HepG2 (cell line): Measurements from ENCODE around the gene LAMTOR2. TPM values are rescaled to one million over a fixed set of nuclear protein-coding genes. Genes with fewer than 3 reads are reported as not detected.

Source experiments
- ARNT2 ChIP-seq: sonication (generic); formaldehyde crosslinking; IDR thresholded peaks from 2 replicates; pipeline ENCODE4 v1.8.0; 2022; ENCODE audit warnings: mild to moderate bottlenecking, low read depth, missing genetic modification reagents, moderate library complexity
- EHMT2 ChIP-seq: fragments of 200-600 bp; sonication (generic); IDR thresholded peaks from 2 replicates; pipeline ENCODE4 v1.7.0; 2017; ENCODE audit warnings: antibody characterized with exemption, low read depth, low read length, borderline replicate concordance
- FOXJ3 ChIP-seq: sonication (generic); formaldehyde crosslinking; IDR thresholded peaks from 2 replicates; pipeline ENCODE4 v1.4.0; 2020; ENCODE audit warnings: missing genetic modification reagents, mild to moderate bottlenecking, borderline replicate concordance
- GLMP ChIP-seq: sonication (generic); formaldehyde crosslinking; IDR thresholded peaks from 2 replicates; pipeline ENCODE4 v1.9.0; 2021; ENCODE audit warnings: missing genetic modification reagents, mild to moderate bottlenecking, borderline replicate concordance
- IRF2 ChIP-seq: IDR thresholded peaks from 2 replicates; pipeline ENCODE4 v1.6.1; 2018; ENCODE audit warnings: missing genetic modification reagents, missing compliant biosample characterization
- JUN ChIP-seq: sonication (generic); formaldehyde crosslinking; IDR thresholded peaks from 2 replicates; pipeline ENCODE4 v1.4.0; 2020; ENCODE audit warnings: mild to moderate bottlenecking, missing genetic modification reagents
- KDM2A ChIP-seq: sonication (generic); formaldehyde crosslinking; IDR thresholded peaks from 2 replicates; pipeline ENCODE4 v1.4.0; 2020; ENCODE audit warnings: low read depth, missing genetic modification reagents, borderline replicate concordance
- MAFK ChIP-seq, 2 experiments: IDR thresholded peaks in 1 of 2; conservative IDR thresholded peaks in 1 of 2; 2 replicates each; pipeline ENCODE4 v1.6.1; 2011; ENCODE audit warnings: improper control_type of control experiment in 2 of 2, low read length in 2 of 2
- MIER3 ChIP-seq: IDR thresholded peaks from 2 replicates; pipeline ENCODE4 v1.6.1; 2016; ENCODE audit warnings: missing compliant biosample characterization, borderline replicate concordance
- PHF21A ChIP-seq: sonication (generic); formaldehyde crosslinking; IDR thresholded peaks from 2 replicates; pipeline ENCODE4 v1.5.0; 2020; ENCODE audit warnings: mild to moderate bottlenecking, missing genetic modification reagents
- REXO4 ChIP-seq: sonication (generic); formaldehyde crosslinking; IDR thresholded peaks from 2 replicates; pipeline ENCODE4 v1.8.0; 2022; ENCODE audit warnings: missing genetic modification reagents, mild to moderate bottlenecking, borderline replicate concordance
- RNF2 ChIP-seq: fragments of 450-650 bp; conservative IDR thresholded peaks from 2 replicates; pipeline ENCODE4 v1.6.1; 2016; ENCODE audit warnings: low read depth
- SMAD9 ChIP-seq: sonication (generic); formaldehyde crosslinking; IDR thresholded peaks from 2 replicates; pipeline ENCODE4 v1.5.1; 2020; ENCODE audit warnings: mild to moderate bottlenecking, missing genetic modification reagents
- SMC3 ChIP-seq: IDR thresholded peaks from 2 replicates; pipeline ENCODE4 v1.6.1; 2011; ENCODE audit warnings: low read length, improper control_type of control experiment
- SNAPC4 ChIP-seq: sonication (generic); formaldehyde crosslinking; IDR thresholded peaks from 2 replicates; pipeline ENCODE4 v1.4.0; 2020; ENCODE audit warnings: mild to moderate bottlenecking, missing genetic modification reagents
- TBX3 ChIP-seq: fragments of 450-650 bp; IDR thresholded peaks from 2 replicates; pipeline ENCODE4 v1.6.1; 2017; ENCODE audit warnings: antibody characterized with exemption, mild to moderate bottlenecking, inconsistent platforms, borderline replicate concordance
- THAP8 ChIP-seq: sonication (generic); formaldehyde crosslinking; IDR thresholded peaks from 2 replicates; pipeline ENCODE4 v1.5.1; 2020; ENCODE audit warnings: missing genetic modification reagents, mild to moderate bottlenecking, borderline replicate concordance
- ZBTB7A ChIP-seq: sonication (generic); formaldehyde crosslinking; IDR thresholded peaks from 2 replicates; pipeline ENCODE4 v1.8.0; 2022; ENCODE audit warnings: mild to moderate bottlenecking, missing genetic modification reagents
- ZBTB7B ChIP-seq: sonication (generic); formaldehyde crosslinking; IDR thresholded peaks from 2 replicates; pipeline ENCODE4 v1.4.0; 2020; ENCODE audit warnings: missing genetic modification reagents
- ZFP36L1 ChIP-seq: sonication (generic); formaldehyde crosslinking; IDR thresholded peaks from 2 replicates; pipeline ENCODE4 v1.8.0; 2022; ENCODE audit warnings: mild to moderate bottlenecking, missing genetic modification reagents, moderate library complexity
- ZNF10 ChIP-seq: sonication (generic); formaldehyde crosslinking; IDR thresholded peaks from 2 replicates; pipeline ENCODE4 v1.4.0; 2020; ENCODE audit warnings: mild to moderate bottlenecking, low read depth, missing genetic modification reagents, borderline replicate concordance
- ZNF331 ChIP-seq: sonication (generic); formaldehyde crosslinking; IDR thresholded peaks from 2 replicates; pipeline ENCODE4 v1.4.0; 2020; ENCODE audit warnings: missing genetic modification reagents
- ZNF549 ChIP-seq: sonication (generic); formaldehyde crosslinking; IDR thresholded peaks from 2 replicates; pipeline ENCODE4 v1.5.0; 2020; ENCODE audit warnings: missing genetic modification reagents
- ZNF761 ChIP-seq: sonication (generic); formaldehyde crosslinking; conservative IDR thresholded peaks from 2 replicates; pipeline ENCODE4 v1.4.0; 2020; ENCODE audit warnings: mild to moderate bottlenecking, missing genetic modification reagents
- ZNF773 ChIP-seq: sonication (generic); formaldehyde crosslinking; IDR thresholded peaks from 2 replicates; pipeline ENCODE4 v1.4.0; 2020; ENCODE audit warnings: missing genetic modification reagents, borderline replicate concordance
- polyA plus RNA-seq, 8 experiments: library from polyadenylated mRNA; depleted of rRNA in 3 of 8; stranded (reverse) in 7 of 8; unstranded in 1 of 8; fragments of >200 nt; fragmentation: Illumina TruSeq in 4 of 8; extraction: Trizol in 4 of 8; gene quantifications; 2 replicates each; pipeline versions ENCODE4 v1.2.1 to v1.2.3, GENCODE V29; 2011 to 2016; ENCODE audit warnings: low read depth in 4 of 8, missing spikeins in 1 of 8, mixed read lengths in 1 of 8; ENCODE audit not compliant: insufficient read depth in 1 of 8
- total RNA-seq, 5 experiments: library from RNA; depleted of rRNA; stranded (reverse); fragments of >200 nt; fragmentation: Illumina TruSeq; extraction: Trizol; gene quantifications; 2 replicates each; pipeline ENCODE4 v1.2.3, GENCODE V29; 2016; ENCODE audit warnings: low read depth in 1 of 5

The LAMTOR2 gene
- total and polyA plus RNA-seq, 2 of the 13 experiments (the other 11 are each of a cell fraction or from before 2014, with no cell fraction given), result 36.5 to 66.4 TPM

- no peak for TF ChIP-seq GLMP (CRISPR knock-in tag)
- TF ChIP-seq REXO4 (CRISPR knock-in tag), result no peak
- no peak for TF ChIP-seq ZNF10 (CRISPR knock-in tag)
- TF ChIP-seq SMC3, result no peak
- no peak for TF ChIP-seq THAP8
- TF ChIP-seq ARNT2 (CRISPR knock-in tag), result 0 out of 2 replicates have a peak, but pooled peaks have one; percentile 13
- TF ChIP-seq MIER3 (CRISPR knock-in tag), result peak; percentile 53; the same call in 1 of the 2 replicates
- TF ChIP-seq ZBTB7A, result no peak
- no peak for TF ChIP-seq FOXJ3 (CRISPR knock-in tag)
- no peak for TF ChIP-seq PHF21A
- no peak for TF ChIP-seq JUN (CRISPR knock-in tag)
- no peak for TF ChIP-seq TBX3
- TF ChIP-seq ZNF773 (CRISPR knock-in tag), result no peak
- no peak for TF ChIP-seq ZNF761 (CRISPR knock-in tag)
- TF ChIP-seq SMAD9, result no peak
- no peak for TF ChIP-seq ZNF549
- TF ChIP-seq ZFP36L1 (CRISPR knock-in tag), result no peak
- no peak for TF ChIP-seq ZBTB7B (CRISPR knock-in tag)
- TF ChIP-seq RNF2, result no peak
- TF ChIP-seq EHMT2, result no peak
- TF ChIP-seq ZNF331, result 0 out of 2 replicates have a peak, but pooled peaks have one; percentile 31
- no peak for TF ChIP-seq MAFK (conservative IDR thresholded peaks at IDR 0.05 in 1 of 2, IDR thresholded peaks at IDR 0.05 in 1 of 2; ENCODE audit: low read length in 2 of 2)
- no peak for TF ChIP-seq SNAPC4
- TF ChIP-seq IRF2 (CRISPR knock-in tag), result peak; percentile 77
- no peak for TF ChIP-seq KDM2A (CRISPR knock-in tag)
Observed at GRCh38 chr1:156020293-156021092, 34.1 kb upstream of the LAMTOR2 start, which contains the start of gene SSR2 (continued).
